22Rv1 (cell line): ENCODE results near the gene RAVER1.

ENCODE experiments used
- ZFX ChIP-seq: fragments of 450-650 bp; IDR thresholded peaks from 2 replicates; pipeline ENCODE4 v1.6.1; 2017; ENCODE audit warnings: antibody characterized with exemption, borderline replicate concordance
- TF ChIP-seq, protein P1 (sequence below): fragments of 450-650 bp; IDR thresholded peaks from 2 replicates; pipeline ENCODE4 v1.5.1; 2017; ENCODE audit warnings: mild to moderate bottlenecking

DNA sequence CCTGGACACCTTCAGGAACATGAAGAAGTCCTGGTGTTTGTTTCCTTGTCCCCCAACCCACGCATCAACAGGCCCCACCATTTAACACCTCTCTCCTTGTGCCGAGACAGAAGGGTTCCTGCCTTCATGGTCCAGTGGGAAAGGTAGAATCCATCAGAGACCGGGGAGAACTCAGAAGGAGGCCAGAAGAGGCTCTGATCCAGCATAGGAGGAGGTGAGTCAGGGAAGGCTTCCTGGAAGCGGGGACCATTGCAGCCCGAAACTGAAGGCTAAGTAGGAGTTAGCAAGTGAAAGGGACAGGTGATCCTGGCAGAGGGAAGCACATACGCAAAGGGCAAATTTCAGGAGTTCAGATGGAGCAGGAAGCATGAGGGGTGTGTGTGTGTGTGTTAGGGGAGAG is 5.6 kb upstream of the RAVER1 start:
- TF ChIP-seq, protein P1, sequence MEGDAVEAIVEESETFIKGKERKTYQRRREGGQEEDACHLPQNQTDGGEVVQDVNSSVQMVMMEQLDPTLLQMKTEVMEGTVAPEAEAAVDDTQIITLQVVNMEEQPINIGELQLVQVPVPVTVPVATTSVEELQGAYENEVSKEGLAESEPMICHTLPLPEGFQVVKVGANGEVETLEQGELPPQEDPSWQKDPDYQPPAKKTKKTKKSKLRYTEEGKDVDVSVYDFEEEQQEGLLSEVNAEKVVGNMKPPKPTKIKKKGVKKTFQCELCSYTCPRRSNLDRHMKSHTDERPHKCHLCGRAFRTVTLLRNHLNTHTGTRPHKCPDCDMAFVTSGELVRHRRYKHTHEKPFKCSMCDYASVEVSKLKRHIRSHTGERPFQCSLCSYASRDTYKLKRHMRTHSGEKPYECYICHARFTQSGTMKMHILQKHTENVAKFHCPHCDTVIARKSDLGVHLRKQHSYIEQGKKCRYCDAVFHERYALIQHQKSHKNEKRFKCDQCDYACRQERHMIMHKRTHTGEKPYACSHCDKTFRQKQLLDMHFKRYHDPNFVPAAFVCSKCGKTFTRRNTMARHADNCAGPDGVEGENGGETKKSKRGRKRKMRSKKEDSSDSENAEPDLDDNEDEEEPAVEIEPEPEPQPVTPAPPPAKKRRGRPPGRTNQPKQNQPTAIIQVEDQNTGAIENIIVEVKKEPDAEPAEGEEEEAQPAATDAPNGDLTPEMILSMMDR = no peak
- no peak for TF ChIP-seq ZFX
